GM12878 (cell line): Measurements from ENCODE around the gene MPZL3. TPM values are rescaled to one million over a fixed set of nuclear protein-coding genes. Genes with fewer than 3 reads are reported as not detected.

Experiments
- ATAC-seq: fragments of 200-7000 bp; cut with Tn5 transposase; 3 replicates; pipeline ENCODE4 v1.9.1; 2020; ENCODE audit warnings: mild to moderate bottlenecking, moderate library complexity
- BruUV-seq: library from RNA; stranded (reverse); fragments of 400-500 nt; replicated peaks from 2 replicates; lab custom pipeline; 2021; lab: Mats Ljungman, UMichigan
- CTCF ChIA-PET: fragments of 300-600 bp; sonication (Branson Sonifier 250); formaldehyde crosslinking; extraction: SDS; loops from one replicate; lab custom pipeline; 2021; ENCODE audit warnings: inconsistent platforms; lab: Yijun Ruan, JAX
- POLR2A ChIA-PET: fragments of 350-600 bp; formaldehyde crosslinking; extraction: SDS; loops from one replicate; lab custom pipeline; 2021; ENCODE audit warnings: inconsistent platforms; lab: Charles Lee
- RAD21 ChIA-PET: fragments of 300-600 bp; sonication (Branson Sonifier 250); formaldehyde crosslinking; loops from one replicate; lab custom pipeline; 2023; ENCODE audit warnings: antibody characterized with exemption; ENCODE audit not compliant: unreplicated experiment; lab: Charles Lee
- SMC1A ChIA-PET: fragments of 300-600 bp; sonication (Branson Sonifier 250); formaldehyde crosslinking; loops from one replicate; lab custom pipeline; 2023; ENCODE audit not compliant: unreplicated experiment, uncharacterized antibody; lab: Charles Lee
- DNase-seq: peaks from one replicate; pipeline ENCODE4 v3.0.0-alpha.2; 2011; ENCODE audit warnings: low read depth, low spot score
- FAIRE-seq: peaks from 3 replicates; lab custom pipeline; 2011; peaks lifted over from hg19 to GRCh38; lab: Jason Lieb, UNC
- H2AFZ ChIP-seq: 2 replicates; pipeline ENCODE4 v1.6.0; 2011; ENCODE audit warnings: low read depth, low read length, control low read depth; ENCODE audit not compliant: control insufficient read depth
- H3K27ac ChIP-seq: 2 replicates; pipeline ENCODE4 v1.5.1; 2011; ENCODE audit warnings: control low read depth; ENCODE audit not compliant: control insufficient read depth, insufficient read depth
- H3K27me3 ChIP-seq, 2 experiments: replicated peaks in 1 of 2; 2 replicates each; pipeline versions ENCODE4 v1.6.0 to v1.6.1; 2011; ENCODE audit warnings: low read length in 1 of 2; ENCODE audit not compliant: control insufficient read depth in 2 of 2, insufficient read depth in 2 of 2
- H3K36me3 ChIP-seq, 2 experiments: 2 replicates each; pipeline ENCODE4 v1.5.1; 2011; ENCODE audit warnings: low read length in 1 of 2; ENCODE audit not compliant: control insufficient read depth in 2 of 2, insufficient read depth in 2 of 2
- H3K4me1 ChIP-seq: 2 replicates; pipeline ENCODE4 v1.6.1; 2011; ENCODE audit warnings: mild to moderate bottlenecking, low read length, moderate library complexity, mixed read lengths; ENCODE audit not compliant: control insufficient read depth, insufficient read depth
- H3K4me2 ChIP-seq: 2 replicates; pipeline ENCODE4 v1.6.0; 2011; ENCODE audit warnings: control low read depth; ENCODE audit not compliant: control insufficient read depth, insufficient read depth
- H3K4me3 ChIP-seq: fragments of 200-600 bp; sonication (generic); 2 replicates; pipeline ENCODE4 v1.5.1; 2016
- H3K79me2 ChIP-seq: 2 replicates; pipeline ENCODE4 v1.6.0; 2011; ENCODE audit warnings: low read length; ENCODE audit not compliant: control insufficient read depth, insufficient read depth
- H3K9ac ChIP-seq: 2 replicates; pipeline ENCODE4 v1.8.0; 2011; ENCODE audit warnings: low read length, control low read depth, mixed read lengths; ENCODE audit not compliant: control insufficient read depth, insufficient read depth
- H3K9me3 ChIP-seq: replicated peaks from 3 replicates; pipeline ENCODE4 v1.5.1; 2011; ENCODE audit warnings: mild to moderate bottlenecking, low read length; ENCODE audit not compliant: control insufficient read depth, insufficient read depth
- H4K20me1 ChIP-seq: 2 replicates; pipeline ENCODE4 v1.6.0; 2011; ENCODE audit not compliant: control insufficient read depth, insufficient read depth
- BCL11A ChIP-seq: IDR thresholded peaks from 2 replicates; pipeline ENCODE4 v1.6.1; 2011; ENCODE audit warnings: low read depth, low read length
- BCL3 ChIP-seq: IDR thresholded peaks from 2 replicates; pipeline ENCODE4 v1.6.1; 2011; ENCODE audit warnings: borderline replicate concordance, low read depth, mild to moderate bottlenecking, moderate library complexity, low read length; ENCODE audit not compliant: insufficient read depth, poor library complexity, severe bottlenecking
- BRCA1 ChIP-seq: IDR thresholded peaks from 2 replicates; pipeline ENCODE4 v1.6.1; 2011; ENCODE audit warnings: low read depth, low read length, improper control_type of control experiment
- CHD2 ChIP-seq: IDR thresholded peaks from 2 replicates; pipeline ENCODE4 v1.6.1; 2011; ENCODE audit warnings: low read depth, low read length, improper control_type of control experiment, borderline replicate concordance
- EED ChIP-seq: sonication (generic); IDR thresholded peaks from 2 replicates; pipeline ENCODE4 v1.6.1; 2016; ENCODE audit warnings: antibody characterized with exemption, low read depth
- GABPA ChIP-seq: IDR thresholded peaks from 2 replicates; pipeline ENCODE4 v1.6.1; 2014; ENCODE audit warnings: antibody characterized with exemption, low read depth, mild to moderate bottlenecking, inconsistent platforms
- HDAC6 ChIP-seq: fragments of 200-600 bp; sonication (generic); IDR thresholded peaks from one replicate; pipeline ENCODE4 v1.8.0; 2017; ENCODE audit warnings: antibody characterized with exemption; ENCODE audit not compliant: unreplicated experiment
- JUNB ChIP-seq: IDR thresholded peaks from 2 replicates; pipeline ENCODE4 v1.6.1; 2016; ENCODE audit warnings: antibody characterized with exemption, mild to moderate bottlenecking
- KLF5 ChIP-seq: fragments of 450-650 bp; IDR thresholded peaks from 2 replicates; pipeline ENCODE4 v1.6.1; 2014; ENCODE audit warnings: mild to moderate bottlenecking; ENCODE audit not compliant: partially characterized antibody
- MLLT1 ChIP-seq: fragments of 450-650 bp; IDR thresholded peaks from 2 replicates; pipeline ENCODE4 v1.6.1; 2016; ENCODE audit warnings: mild to moderate bottlenecking
- NFXL1 ChIP-seq: fragments of 450-650 bp; IDR thresholded peaks from 2 replicates; pipeline ENCODE4 v1.6.1; 2017; ENCODE audit warnings: antibody characterized with exemption, mild to moderate bottlenecking, borderline replicate concordance
- NR2C2 ChIP-seq: IDR thresholded peaks from 2 replicates; pipeline ENCODE4 v1.6.1; 2011; ENCODE audit warnings: borderline replicate concordance, low read depth; ENCODE audit not compliant: control insufficient read depth, insufficient read length
- POLR2A ChIP-seq: IDR thresholded peaks from 2 replicates; pipeline ENCODE4 v1.6.1; 2011; ENCODE audit warnings: low read depth, mild to moderate bottlenecking, low read length
- STAT3 ChIP-seq: IDR thresholded peaks from 2 replicates; pipeline ENCODE4 v1.6.1; 2011; ENCODE audit warnings: low read depth, low read length, improper control_type of control experiment
- WGBS: methylation state at CpG from one replicate; pipeline ENCODE4 v1.1.6; 2016; ENCODE audit warnings: low lambda C conversion rate; ENCODE audit not compliant: insufficient replicate concordance, insufficient coverage; ENCODE audit errors: missing lambda C conversion rate; 5-methylcytosine and 5-hydroxymethylcytosine counted together
- in situ Hi-C: fragments of 300-500 bp; cut with MboI; formaldehyde crosslinking; loops from 9 replicates; pipeline ENCODE4 v1.14.3; 2018; ENCODE audit warnings: mixed read lengths
- intact Hi-C: fragments of 100-400 bp; cut with micrococcal nuclease; formaldehyde crosslinking; loops from one replicate; pipeline ENCODE4 v1.14.2; 2022; ENCODE audit not compliant: unreplicated experiment
- polyA plus RNA-seq, 11 experiments: library from polyadenylated mRNA; depleted of rRNA in 4 of 11; unstranded in 6 of 11; stranded (reverse) in 5 of 11; fragments of >200 nt; fragmentation: Nextera tagmentation in 4 of 11; fragmentation: Illumina TruSeq in 1 of 11; extraction: Ambion mirVana in 4 of 11; extraction: Trizol in 1 of 11; gene quantifications; 1 replicate in 1 of 11; 2 replicates in 10 of 11; pipeline versions ENCODE4 v1.2.1 to v1.2.3, GENCODE V29; 2011 to 2016; ENCODE audit warnings: inconsistent platforms in 2 of 11, missing spikeins in 2 of 11, low read depth in 1 of 11
- total RNA-seq, 4 experiments: library from RNA; depleted of rRNA in 3 of 4; stranded (reverse); fragments of >200 nt in 3 of 4; fragmentation: Illumina TruSeq in 1 of 4; extraction: Trizol in 1 of 4; gene quantifications; 2 replicates each; pipeline versions ENCODE4 v1.2.1 to v1.2.3, GENCODE V29; 2013 to 2021
- TF ChIP-seq, protein P1 (sequence below): fragments of 450-650 bp; IDR thresholded peaks from 2 replicates; pipeline ENCODE4 v1.6.1; 2018; ENCODE audit warnings: borderline replicate concordance, mild to moderate bottlenecking; ENCODE audit not compliant: partially characterized antibody

Gene MPZL3
- total and polyA plus RNA-seq, 10 of the 15 experiments (the other 5 are each of a cell fraction or from before 2014, with no cell fraction given): 2.1 to 7.5 (median 6.2) TPM

DNA sequence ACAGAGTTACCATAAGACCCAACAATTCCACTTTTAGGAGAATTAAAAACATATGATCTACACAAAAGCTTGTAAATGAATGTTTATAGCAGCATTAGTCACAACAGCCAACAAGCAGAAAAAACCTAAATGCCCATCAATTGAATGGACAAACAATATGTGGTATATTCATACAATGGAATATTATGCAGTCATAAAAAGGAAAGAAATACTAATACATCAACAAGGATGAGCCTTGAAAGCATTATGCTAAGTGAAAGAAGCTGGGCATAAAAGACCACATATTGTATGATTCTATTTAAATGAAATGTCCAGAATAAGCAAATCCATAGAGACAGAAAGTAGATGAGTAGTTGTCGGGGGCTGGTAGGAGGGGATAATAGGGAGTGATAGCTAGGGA is 7.0 kb upstream of the MPZL3 start:
- DNase-seq: no peak
- ChIA-PET SMC1A (interaction anchor here (0.7 to 10.2 kb wide), 9 partner anchors 9 to 61 kb away, joined by 3 to 56 read pairs (median 5); no protein-coding TSS in a partner anchor), CTCF (interaction anchor here (0.6 to 6.4 kb wide), 12 partner anchors 9 to 313 kb away, joined by 3 to 39 read pairs (median 4); partner anchors contain the start of genes ARCN1 and JAML), POLR2A (no interaction called here), RAD21 (interaction anchor here (1.6 to 3.2 kb wide), 2 partner anchors 43 to 60 kb away, joined by 3 to 16 read pairs; no protein-coding TSS in a partner anchor)
- no peak overlapping the region for H3K9ac ChIP-seq
- H3K9me3 ChIP-seq: no peaks in the 10 kb centered on the region; the same call in 1 of the 3 replicates
- peaks cover 8% of the 10 kb centered on the region for H3K4me1 ChIP-seq
- in situ Hi-C loops (no loop called here), intact Hi-C loops (no loop called here)
- BruUV-seq: no TSS peak
- no peak overlapping the region for H2AFZ ChIP-seq
- no peak for TF ChIP-seq MLLT1
- TF ChIP-seq EED: no peak
- no peak for TF ChIP-seq NR2C2
- no peak for TF ChIP-seq GABPA
- no peak for TF ChIP-seq POLR2A
- TF ChIP-seq STAT3: no peak
- no peak for TF ChIP-seq BCL3
- no peak for TF ChIP-seq JUNB
- TF ChIP-seq, protein P1, sequence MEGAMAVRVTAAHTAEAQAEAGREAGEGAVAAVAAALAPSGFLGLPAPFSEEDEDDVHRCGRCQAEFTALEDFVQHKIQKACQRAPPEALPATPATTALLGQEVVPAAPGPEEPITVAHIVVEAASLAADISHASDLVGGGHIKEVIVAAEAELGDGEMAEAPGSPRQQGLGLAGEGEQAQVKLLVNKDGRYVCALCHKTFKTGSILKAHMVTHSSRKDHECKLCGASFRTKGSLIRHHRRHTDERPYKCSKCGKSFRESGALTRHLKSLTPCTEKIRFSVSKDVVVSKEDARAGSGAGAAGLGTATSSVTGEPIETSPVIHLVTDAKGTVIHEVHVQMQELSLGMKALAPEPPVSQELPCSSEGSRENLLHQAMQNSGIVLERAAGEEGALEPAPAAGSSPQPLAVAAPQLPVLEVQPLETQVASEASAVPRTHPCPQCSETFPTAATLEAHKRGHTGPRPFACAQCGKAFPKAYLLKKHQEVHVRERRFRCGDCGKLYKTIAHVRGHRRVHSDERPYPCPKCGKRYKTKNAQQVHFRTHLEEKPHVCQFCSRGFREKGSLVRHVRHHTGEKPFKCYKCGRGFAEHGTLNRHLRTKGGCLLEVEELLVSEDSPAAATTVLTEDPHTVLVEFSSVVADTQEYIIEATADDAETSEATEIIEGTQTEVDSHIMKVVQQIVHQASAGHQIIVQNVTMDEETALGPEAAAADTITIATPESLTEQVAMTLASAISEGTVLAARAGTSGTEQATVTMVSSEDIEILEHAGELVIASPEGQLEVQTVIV: no peak
- TF ChIP-seq BRCA1: no peak
- TF ChIP-seq NFXL1: no peak
- no peak for TF ChIP-seq BCL11A
- no peak for TF ChIP-seq CHD2
- TF ChIP-seq KLF5: no peak
- TF ChIP-seq HDAC6: no peak
- FAIRE-seq: no peak
- no peaks in the 10 kb centered on the region for H3K79me2 ChIP-seq
- no peaks in the 10 kb centered on the region for H3K36me3 ChIP-seq
- peaks cover 0 to 6% of the 10 kb centered on the region in 2 experiments; a peak in 1 of 4 replicates for H3K27me3 ChIP-seq
- no peak overlapping the region for H3K4me3 ChIP-seq
- H3K27ac ChIP-seq: no peak overlapping the region
- no peak overlapping the region for H3K4me2 ChIP-seq
- ATAC-seq: no peak
- no peaks in the 10 kb centered on the region for H4K20me1 ChIP-seq
- WGBS: 94% methylated on average over 1 of the region's 1 CpG
